SH-SY5Y (cell line): Measurements from ENCODE around the gene EFCAB5.

Experiments used
- GATA2 ChIP-seq: IDR thresholded peaks from 2 replicates; pipeline ENCODE4 v1.6.1; 2011; ENCODE audit warnings: mild to moderate bottlenecking, low read depth, low read length
- GATA3 ChIP-seq: IDR thresholded peaks from 2 replicates; pipeline ENCODE4 v1.6.1; 2011; ENCODE audit warnings: low read depth, mild to moderate bottlenecking, low read length, moderate library complexity

EFCAB5 gene

DNA sequence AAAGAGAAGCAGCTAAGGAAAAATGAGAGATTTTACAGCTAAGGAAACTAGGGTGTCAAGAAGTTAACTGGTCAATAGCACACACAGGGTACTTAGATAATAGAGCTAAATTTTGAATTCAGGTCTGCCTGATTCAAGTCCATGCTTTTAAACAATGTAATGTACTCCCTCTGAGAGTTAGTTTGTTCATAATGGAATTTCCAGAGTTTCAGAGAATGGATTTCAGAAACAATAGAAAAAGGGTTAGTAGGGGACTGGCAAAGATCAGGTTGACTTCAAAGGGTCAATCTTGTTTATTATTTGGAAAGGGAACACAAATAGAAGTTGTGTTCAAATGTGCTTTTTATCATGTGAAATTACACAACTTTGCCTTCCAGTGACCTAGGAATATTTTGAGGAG lies 193.1 kb downstream of the EFCAB5 start:
- TF ChIP-seq GATA3 (no peak), GATA2 (no peak)

DNA sequence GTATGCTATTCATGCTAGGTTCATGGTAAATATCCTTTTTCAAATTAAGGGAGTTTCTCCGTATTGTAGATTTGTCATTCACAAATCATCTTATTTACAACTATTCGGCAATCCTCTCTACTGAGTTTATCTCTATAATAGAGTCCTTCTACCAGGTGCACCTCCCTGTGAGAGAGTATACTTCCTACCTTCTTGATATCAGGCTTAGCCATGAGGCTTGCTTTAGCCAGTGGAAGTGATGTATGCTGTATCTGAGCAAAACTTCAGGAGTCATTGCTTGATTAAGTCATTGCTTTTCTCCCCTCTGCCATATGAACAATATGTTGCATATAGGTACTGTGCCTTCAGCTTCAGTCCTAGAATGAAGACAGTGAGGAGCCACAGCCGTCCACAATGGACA lies 195.7 kb downstream of the EFCAB5 start:
- TF ChIP-seq GATA3 (no peak), GATA2 (no peak)

DNA sequence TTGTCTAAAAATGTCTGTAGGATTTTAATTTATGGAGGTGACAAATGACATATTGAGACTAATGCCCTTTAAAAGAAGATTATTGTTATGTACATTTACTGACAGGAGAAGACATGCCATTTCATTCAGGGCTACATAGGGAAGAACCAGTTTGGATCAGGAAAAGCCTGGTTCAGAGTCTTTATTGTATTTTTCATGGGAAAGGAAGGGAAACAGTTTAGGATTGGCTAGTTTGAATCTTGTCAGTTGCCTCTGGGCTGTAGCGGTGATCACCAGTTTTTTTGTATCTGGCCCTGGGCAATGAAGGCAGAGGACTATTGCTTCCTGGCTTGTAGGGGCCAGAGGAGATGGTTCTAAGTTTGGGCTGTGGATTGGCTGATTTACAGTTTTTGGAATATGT lies 206.9 kb downstream of the EFCAB5 start:
- TF ChIP-seq GATA3 (no peak), GATA2 (no peak)

DNA sequence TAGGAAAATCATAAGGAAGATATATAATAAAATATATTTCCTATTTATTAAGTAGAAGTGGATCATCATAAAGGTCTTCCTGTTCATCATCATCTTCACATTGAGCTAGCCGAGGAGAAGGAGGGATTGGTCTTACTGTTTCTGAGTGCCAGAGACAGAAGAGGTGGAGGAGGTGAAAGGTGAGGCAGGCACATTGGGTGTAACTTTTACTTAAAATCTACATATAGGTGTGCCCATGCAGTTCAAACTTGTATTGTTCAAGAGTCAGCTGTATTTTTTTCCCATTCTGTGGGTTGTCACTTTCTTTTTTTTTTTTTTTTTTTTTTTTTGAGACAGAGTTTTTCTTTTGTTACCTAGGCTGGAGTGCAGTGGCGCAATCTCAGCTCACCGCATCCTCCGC lies 210.0 kb downstream of the EFCAB5 start:
- no peak for TF ChIP-seq GATA2
- TF ChIP-seq GATA3: no peak

DNA sequence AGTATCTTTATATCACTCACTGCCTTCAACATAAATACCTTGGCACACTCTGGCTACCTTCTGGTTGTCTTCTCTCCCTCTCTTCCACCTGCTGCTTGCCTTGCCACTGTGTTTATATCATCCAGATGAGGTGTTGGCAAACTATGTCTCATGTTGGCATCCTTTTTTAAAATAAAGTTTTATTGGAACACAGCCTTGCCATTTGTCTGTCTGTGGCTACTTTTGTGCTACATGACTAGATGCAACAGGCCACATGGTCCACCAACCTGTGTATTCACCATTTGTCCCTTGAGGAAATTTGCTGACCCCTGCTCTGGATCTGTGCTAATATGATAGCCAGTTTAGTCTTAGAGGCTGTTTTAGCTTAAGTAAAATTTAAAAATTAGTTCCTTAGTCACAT lies 212.0 kb downstream of the EFCAB5 start:
- no peak for TF ChIP-seq GATA2
- TF ChIP-seq GATA3: no peak

DNA sequence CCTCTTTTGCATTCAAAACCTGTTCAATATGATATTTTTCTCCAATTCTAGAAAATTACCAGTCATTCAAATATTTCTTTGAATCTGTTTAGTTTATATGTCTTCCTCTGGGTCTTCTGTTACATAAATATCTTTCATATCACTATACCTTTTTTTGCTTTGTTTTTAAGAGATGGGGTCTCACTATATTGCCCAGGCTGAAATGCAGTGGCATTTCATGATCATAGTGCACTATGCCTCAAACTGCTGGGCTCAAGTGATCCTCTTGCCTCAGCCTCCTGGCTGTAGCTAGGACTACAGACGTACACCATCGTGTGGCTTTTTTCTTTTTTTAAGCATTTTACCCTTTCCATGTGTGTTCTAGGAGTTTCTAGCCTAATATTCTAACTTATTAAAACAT lies 214.0 kb downstream of the EFCAB5 start:
- no peak for TF ChIP-seq GATA2
- TF ChIP-seq GATA3: no peak
